HFF-Myc (cell line): ENCODE measurements around the gene PGLYRP4.

Source experiments
- DNase-seq: peaks from one replicate; pipeline ENCODE4 v3.0.0-alpha.2; 2011; ENCODE audit warnings: low read depth; ENCODE audit errors: extremely low read depth
- H3K4me3 ChIP-seq: replicated peaks from 2 replicates; pipeline ENCODE4 v1.5.1; 2011; ENCODE audit warnings: low read depth, mild to moderate bottlenecking, control low read depth, low read length
- TF ChIP-seq, protein P1 (sequence below): IDR thresholded peaks from 2 replicates; pipeline ENCODE4 v1.5.1; 2012; ENCODE audit warnings: mild to moderate bottlenecking, low read depth, low read length, control low read depth; ENCODE audit errors: missing control alignments

The PGLYRP4 gene

DNA sequence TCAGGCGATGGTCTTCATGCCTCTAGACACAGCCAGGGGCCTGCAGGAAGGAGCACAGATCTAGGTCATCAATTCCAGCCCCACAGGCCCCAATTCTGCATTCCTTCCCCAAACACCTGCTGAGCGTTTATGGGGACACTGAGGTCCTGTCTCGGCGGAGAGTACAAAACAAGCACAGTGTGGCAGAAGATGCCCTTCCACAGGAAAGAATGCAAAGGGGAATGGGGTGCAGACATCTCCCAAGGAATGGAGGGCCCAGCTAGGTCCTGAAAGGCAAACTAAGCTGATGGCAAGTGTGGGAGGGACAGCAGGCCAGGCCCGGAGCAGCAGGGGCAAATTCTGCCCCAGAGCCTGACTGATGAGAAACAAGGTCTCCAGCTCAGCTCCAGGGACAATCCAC lies 45.8 kb upstream of the PGLYRP4 start:
- TF ChIP-seq, protein P1, sequence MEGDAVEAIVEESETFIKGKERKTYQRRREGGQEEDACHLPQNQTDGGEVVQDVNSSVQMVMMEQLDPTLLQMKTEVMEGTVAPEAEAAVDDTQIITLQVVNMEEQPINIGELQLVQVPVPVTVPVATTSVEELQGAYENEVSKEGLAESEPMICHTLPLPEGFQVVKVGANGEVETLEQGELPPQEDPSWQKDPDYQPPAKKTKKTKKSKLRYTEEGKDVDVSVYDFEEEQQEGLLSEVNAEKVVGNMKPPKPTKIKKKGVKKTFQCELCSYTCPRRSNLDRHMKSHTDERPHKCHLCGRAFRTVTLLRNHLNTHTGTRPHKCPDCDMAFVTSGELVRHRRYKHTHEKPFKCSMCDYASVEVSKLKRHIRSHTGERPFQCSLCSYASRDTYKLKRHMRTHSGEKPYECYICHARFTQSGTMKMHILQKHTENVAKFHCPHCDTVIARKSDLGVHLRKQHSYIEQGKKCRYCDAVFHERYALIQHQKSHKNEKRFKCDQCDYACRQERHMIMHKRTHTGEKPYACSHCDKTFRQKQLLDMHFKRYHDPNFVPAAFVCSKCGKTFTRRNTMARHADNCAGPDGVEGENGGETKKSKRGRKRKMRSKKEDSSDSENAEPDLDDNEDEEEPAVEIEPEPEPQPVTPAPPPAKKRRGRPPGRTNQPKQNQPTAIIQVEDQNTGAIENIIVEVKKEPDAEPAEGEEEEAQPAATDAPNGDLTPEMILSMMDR, result no peak
- no peak for DNase-seq
- H3K4me3 ChIP-seq, result no peak overlapping the region

DNA sequence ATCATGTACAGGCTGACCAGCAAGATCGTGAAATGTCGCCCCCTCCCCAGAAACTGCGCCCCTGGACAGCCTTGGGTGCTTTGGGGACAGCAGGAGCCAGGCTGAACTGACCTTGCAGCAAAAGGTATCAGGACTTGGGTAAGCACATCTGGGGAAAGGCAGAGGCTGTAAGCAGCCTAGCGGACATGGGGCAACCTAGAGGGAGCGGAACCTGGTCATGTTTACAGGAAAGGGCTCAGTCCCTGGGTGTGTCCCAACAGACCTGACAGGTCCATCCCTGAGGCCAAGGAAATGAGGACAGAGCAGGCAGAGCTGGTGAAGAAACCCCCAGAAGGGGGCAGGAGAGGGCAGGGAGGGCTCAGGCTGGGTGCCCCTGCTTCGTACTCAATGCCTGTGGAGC lies 45.3 kb upstream of the PGLYRP4 start:
- TF ChIP-seq, protein P1, result no peak
- DNase-seq, result no peak

DNA sequence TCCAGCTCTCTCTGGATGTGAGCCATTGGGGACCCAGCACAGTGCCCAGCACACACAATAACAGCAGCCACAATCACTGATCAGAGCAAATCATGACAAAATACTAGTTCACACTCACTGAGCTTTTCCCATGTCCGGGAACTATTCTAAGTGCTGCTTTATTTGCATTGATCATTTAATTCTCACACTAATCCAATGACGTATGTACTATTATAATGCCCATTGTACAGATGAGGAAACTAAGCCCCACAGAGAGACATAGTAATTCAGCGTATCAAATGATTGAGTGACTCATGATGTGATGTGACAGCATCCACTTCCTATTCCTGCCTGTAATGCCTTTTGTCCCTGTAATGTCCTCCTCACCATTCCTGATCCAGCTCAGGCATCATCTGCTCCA lies 44.2 kb upstream of the PGLYRP4 start:
- TF ChIP-seq, protein P1, result no peak
- no peak overlapping the region for H3K4me3 ChIP-seq
- no peak for DNase-seq

More for the DNA sequence above, 45.3 kb upstream of the PGLYRP4 start:
- no peak overlapping the region for H3K4me3 ChIP-seq

DNA sequence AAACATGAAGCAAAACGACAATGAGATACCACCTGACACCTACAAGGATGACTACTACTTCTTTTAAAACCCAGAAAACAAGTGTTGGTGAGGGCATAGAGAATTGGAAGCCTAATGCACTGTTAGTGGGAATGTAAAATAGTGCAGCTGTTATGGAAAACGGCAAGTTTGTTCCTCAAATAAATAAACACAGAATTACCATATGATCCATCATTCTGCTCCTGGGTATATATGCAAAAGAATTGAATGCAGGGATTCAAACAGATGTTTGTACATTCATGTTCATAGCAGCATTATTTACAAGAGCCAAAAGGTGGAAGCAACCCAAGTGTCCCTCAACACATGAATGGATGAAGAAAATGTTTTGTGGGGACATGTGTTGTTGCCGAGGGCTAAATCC lies 43.6 kb upstream of the PGLYRP4 start:
- no peak overlapping the region for H3K4me3 ChIP-seq
- TF ChIP-seq, protein P1, result no peak
- DNase-seq, result no peak

DNA sequence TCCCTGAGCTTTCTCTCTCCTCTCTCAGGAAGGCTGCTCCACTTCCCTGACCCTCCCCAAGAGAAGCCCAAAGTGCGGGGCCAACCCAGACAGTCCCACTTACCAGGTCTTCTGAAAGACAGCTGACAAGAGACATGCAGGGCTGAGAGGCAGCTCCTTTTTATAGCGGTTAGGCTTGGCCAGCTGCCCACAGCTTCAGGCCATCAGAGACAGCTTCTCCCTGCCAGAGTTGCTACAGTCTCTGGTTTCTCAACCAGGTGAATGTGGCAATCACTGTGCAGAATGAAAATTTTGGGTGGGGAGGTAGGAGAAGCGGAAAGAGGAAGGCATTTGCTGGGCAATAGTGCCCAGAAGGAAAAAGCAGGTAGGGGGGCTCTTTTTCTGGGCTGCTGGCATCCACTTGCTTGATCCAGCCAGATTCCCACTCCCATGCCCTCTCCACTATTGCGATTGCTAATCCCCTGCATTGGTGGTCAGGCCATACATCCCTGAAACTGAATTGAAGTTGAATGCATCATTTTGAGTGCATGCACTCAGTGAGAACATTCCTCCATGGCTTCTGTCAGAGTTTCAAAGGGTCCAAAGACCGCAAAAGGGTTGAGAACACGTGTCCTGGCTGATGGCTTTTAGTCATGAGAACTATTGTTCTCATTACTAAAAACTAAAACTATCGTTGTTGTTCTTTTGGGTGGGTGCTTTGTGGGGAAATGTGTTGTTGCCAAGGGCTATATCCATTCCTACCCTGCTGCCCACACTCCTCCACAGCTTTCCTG lies 42.5 kb upstream of the PGLYRP4 start, which contains the start of gene S100A8:
S100A8 (minus strand) TSS at position 136 of the 773 bp plus-strand sequence. CDS start 538 bp downstream, outside the sequence.
- TF ChIP-seq, protein P1, result no peak
- H3K4me3 ChIP-seq, result no peak within 1 kb of the TSS
- no peak for DNase-seq

DNA sequence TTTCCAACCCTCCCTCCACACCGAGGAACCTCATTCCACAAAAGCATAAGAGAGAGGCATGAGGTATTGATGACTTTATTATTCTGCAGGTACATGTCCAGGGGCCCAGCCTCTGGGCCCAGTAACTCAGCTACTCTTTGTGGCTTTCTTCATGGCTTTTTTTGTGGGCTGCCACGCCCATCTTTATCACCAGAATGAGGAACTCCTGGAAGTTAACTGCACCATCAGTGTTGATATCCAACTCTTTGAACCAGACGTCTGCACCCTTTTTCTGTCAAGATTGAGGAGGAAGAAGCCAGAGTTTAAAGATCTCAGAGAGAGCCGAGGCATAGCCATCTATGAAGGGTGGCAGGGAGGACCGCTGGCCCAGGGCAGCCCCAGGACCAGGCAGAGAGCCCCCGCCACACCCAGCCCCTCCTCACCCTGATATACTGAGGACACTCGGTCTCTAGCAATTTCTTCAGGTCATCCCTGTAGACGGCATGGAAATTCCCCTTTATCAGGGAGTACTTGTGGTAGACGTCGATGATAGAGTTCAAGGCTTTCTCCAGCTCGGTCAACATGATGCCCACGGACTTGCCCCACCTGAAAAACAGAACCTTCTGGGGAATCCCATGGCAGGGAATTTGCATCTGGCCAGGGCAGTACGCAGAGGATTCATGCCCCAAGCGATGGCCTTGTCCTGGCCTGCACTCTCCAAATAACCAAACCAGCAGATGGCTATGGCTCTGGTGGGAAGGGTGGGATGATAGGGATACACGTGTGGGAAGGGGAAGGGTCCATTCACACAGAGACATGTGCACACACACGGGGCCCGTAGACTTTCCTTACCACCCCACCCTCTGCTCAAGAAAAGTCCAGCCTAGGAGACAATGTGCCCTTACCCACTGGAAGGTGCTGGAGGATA lies 41.6 kb upstream of the PGLYRP4 start:
- TF ChIP-seq, protein P1, result no peak
- no peak overlapping the region for H3K4me3 ChIP-seq
- no peak for DNase-seq
